ENCODE results near the gene ABTB1.
"Not testable (repeated sequence)": the region's sequence is repeated elsewhere in the genome, so short reads cannot be mapped to it uniquely, and the experiment has no call there.

The ABTB1 gene

DNA sequence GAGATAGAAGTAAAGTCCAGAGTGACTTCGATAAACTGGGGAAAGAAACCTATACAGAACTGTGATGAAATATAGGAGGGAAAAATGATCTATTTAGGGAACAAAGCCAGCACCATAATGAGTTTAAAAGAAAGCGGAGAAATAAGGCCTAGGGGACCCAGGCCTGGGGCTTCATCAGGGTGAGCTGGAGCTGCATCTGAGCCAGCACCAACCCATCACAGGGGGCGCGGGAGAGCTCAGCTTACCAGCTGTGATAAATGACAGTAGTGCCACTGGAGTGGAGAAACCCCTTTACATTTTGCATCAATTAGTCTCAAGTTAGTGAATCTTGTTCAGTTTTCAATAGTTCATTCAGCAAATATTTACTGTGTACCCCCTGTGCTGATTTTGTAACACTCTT is 22.5 kb upstream of the ABTB1 start:
- DNase-seq (ENCODE audit: low spot score) = no peak

DNA sequence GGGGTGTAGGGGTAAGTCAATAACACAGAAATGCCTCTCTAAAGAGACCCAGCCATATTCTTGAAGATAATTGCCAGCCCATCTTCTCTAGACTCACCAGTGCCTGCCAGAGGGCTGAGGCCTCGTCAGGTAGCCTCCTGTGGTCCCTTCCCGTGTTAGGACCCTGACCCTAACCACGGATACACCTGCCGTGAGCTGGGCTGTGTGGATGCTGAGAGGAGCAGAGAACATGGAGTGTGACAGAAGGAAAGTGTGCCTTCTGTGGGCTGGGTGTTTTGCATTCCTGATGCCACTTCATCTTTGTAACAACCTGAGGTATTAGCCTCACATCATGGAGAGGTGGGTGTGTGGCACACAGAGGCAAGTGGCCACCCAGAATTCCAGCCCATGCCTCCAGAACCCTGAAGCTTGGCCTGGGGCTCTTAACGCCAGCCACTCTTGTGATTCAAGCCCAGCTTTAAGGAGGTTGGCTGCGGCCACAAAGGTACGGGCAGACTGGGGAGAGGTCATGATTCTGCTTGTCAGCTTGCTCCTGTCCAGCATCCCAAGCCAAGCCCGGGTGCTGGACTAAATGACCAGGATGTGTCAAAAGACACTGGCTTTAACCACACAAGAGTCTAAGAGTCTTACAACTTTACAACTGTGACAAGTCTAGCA is 21.1 kb upstream of the ABTB1 start:
- no peak for DNase-seq (ENCODE audit: low spot score)

DNA sequence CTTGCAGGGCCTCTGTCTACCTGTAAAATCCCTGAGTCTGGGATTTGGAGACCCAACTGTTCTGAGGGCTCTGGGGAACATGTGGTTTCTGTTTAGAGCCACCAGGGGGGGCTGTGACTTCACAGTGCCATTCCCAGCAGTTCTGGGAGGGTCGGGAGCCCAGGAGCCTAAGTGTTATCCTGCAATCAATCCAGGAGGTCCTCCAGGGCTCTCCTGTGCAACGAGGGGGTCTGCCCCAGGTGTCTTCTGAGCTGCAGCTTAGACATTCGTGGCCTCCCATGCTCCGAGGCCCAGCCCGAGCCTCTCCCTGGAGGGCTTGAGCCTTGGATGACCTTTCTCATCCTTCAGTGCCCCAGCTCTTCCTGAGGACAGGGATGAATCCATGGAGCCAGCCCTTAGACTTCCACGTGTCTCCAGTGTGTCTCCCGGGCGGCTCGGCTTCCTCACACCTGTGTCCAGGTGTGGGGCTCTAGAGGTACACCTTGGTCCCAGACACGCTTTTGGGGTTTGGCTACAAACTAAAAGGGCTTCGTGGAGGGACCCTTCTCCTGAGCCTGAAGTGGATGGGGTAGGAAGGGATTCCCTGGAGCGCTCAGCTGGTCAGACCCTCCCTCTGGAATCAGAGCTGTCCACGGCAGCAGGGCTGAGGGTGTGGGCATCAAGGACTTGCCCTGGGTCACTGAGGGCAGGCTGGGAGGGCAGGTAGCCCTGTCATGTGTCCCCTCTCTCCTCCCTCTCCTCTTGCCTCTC is 20.3 kb upstream of the ABTB1 start:
- no peak for DNase-seq (ENCODE audit: low spot score)

DNA sequence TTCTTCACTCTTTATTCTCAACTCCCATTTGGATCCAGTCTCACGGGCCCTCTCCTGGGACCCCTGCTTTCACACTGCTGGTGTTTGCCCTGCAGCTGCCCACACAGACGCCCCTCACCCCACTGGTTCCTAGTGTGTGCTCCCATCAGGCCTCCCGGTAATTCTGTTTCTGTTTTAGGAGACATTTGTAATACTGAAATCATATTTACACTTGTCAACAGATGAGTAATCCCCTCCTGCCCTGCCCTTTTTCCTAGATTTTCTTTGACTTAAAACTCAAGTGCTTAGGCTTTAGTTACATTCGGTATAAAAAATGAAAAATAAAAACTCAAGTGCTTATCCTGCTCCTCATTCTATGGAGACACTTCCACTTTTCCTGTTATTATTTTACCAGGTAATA is 18.4 kb upstream of the ABTB1 start:
- no peak for DNase-seq (ENCODE audit: low spot score)

DNA sequence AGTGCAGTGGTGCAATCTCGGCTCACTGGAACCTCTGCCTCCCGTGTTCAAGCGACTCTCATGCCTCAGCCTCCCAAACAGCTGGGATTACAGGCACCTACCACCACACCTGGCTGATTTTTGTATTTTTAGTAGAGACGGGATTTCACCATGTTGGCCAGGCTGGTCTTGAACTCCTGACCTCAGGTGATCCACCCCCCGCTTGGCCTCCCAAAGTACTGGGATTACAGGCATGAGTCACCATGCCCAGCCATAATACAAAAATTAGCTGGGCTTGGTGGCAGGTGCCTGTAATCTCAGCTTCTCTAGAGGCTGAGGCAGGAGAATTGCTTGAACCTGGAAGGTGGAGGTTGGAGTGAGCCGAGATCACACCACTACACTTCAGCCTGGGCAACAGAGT is 17.8 kb upstream of the ABTB1 start:
- not testable (repeated sequence) for DNase-seq (ENCODE audit: low spot score)

DNA sequence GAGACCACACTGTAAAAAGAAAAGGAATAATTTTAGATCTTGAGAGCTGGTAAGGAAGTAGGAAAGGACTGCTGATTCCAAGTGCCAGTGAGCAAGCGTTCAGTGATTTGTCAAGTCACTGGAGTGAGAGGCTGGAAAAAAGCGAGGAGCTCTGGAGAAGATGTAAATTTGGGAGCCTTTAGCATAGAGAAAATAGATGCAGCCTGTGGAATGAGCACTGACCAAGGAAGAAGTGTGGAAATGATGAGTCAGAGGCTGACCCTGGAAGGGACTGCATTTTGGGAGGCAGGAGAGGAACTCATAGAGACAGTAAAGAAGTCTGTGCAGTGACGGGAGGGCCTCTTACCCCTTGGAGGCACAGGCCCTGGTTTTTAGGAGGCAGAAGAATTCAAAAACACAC is 17.1 kb upstream of the ABTB1 start:
- no peak for DNase-seq (ENCODE audit: low spot score)

- no peak for DNase-seq (ENCODE audit: low spot score)
Measured at GRCh38 chr3:127656906-127657305, 15.8 kb upstream of the ABTB1 start.

DNA sequence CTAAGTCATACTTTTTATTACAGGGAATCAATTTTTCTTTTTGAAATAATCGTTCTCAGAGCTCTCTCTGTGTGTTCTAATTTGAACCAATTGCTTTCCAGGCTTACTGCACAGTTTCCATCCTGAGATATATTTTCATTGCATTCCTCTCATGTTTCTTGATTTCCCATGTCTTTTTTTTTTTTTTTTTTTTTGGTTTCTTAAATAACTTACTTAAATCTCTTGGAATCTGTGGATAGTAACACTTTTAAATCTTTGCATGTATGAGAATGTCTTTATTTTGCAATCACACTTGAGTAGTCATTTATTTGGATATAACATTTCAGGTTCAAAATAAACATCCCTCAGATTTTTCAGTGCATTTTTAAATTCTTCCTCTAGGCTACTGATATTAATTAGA is 14.5 kb upstream of the ABTB1 start:
- no peak for DNase-seq (ENCODE audit: low spot score)

GRCh38 chr3:127660621-127661251 is 12.0 kb upstream of the ABTB1 start:
- no peak for DNase-seq (ENCODE audit: low spot score)

DNA sequence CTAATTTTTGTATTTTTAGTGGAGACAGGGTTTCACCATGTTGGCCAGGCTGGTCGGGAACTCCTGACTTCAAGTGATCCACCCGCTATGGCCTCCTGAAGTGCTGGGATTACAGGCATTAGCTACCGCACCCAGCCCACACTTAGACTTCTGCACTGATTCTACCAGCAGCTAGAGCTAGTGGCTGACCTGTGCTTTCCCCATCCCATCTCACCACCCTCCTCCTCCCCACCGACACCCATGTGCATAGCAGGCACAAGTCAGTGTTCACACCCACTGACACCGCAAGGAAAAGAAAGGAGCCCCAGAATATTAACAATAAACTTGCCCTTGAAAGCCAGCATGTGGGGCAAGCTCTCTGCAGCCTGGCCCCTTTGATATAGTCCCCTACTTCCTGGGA is 11.2 kb upstream of the ABTB1 start:
- DNase-seq (ENCODE audit: low spot score) = no peak

- no peak for DNase-seq (ENCODE audit: low spot score)
Measured at GRCh38 chr3:127662001-127662469, 10.7 kb upstream of the ABTB1 start.

GRCh38 chr3:127663151-127663550 is 9.6 kb upstream of the ABTB1 start:
- DNase-seq (ENCODE audit: low spot score) = no peak

GRCh38 chr3:127665165-127665564 is 7.6 kb upstream of the ABTB1 start:
- DNase-seq (ENCODE audit: low spot score) = no peak

GRCh38 chr3:127665586-127665985 is 7.2 kb upstream of the ABTB1 start:
- no peak for DNase-seq (ENCODE audit: low spot score)

GRCh38 chr3:127666676-127667075 is 6.1 kb upstream of the ABTB1 start:
- no peak for DNase-seq (ENCODE audit: low spot score)

- peak; percentile 35 for DNase-seq (ENCODE audit: low spot score)
Measured at GRCh38 chr3:127667119-127667681, 5.6 kb upstream of the ABTB1 start.

GRCh38 chr3:127668906-127669305 is 3.8 kb upstream of the ABTB1 start:
- DNase-seq (ENCODE audit: low spot score) = no peak

- no peak for DNase-seq (ENCODE audit: low spot score)
Measured at GRCh38 chr3:127669541-127670228, 3.1 kb upstream of the ABTB1 start.

- DNase-seq (ENCODE audit: low spot score) = no peak
Measured at GRCh38 chr3:127670229-127670559, 2.6 kb upstream of the ABTB1 start.

DNA sequence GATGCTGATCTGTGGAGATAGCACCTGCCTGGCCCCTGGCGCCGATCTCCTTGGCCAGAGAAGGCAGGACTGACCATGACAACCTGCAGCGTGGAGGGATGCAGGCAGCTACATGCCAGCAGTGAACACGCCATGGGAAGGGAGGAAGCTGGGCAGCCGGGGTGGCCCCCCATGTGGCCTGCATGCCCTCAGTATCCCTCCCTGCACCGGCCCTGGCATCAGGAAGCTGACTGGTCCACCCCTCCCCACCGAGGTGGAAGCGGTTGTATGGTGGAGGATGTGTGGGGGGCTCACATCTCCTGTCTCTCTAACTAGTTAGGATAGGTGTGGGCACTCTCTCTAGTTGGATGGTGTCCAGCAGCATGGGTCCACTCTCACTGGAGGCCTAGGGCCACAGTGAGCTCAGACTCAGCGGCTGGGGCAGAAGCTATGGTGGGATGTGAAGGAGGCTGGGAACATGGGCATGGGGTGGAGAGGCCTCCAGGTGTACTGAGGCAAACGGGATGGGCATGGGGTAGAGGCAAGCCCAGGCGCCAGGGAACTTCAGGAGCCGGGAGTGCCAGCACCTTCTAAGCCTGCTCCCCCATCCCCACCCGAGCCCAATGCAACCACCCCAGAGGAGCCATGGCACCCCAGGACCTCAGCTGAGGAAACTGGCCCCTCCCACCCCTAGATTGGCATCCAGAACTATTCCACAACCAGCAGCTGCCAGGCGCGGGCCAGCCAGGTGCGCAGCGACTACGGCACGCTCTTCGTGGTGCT is 1.8 kb upstream of the ABTB1 start:
- DNase-seq (ENCODE audit: low spot score) = no peak

DNA sequence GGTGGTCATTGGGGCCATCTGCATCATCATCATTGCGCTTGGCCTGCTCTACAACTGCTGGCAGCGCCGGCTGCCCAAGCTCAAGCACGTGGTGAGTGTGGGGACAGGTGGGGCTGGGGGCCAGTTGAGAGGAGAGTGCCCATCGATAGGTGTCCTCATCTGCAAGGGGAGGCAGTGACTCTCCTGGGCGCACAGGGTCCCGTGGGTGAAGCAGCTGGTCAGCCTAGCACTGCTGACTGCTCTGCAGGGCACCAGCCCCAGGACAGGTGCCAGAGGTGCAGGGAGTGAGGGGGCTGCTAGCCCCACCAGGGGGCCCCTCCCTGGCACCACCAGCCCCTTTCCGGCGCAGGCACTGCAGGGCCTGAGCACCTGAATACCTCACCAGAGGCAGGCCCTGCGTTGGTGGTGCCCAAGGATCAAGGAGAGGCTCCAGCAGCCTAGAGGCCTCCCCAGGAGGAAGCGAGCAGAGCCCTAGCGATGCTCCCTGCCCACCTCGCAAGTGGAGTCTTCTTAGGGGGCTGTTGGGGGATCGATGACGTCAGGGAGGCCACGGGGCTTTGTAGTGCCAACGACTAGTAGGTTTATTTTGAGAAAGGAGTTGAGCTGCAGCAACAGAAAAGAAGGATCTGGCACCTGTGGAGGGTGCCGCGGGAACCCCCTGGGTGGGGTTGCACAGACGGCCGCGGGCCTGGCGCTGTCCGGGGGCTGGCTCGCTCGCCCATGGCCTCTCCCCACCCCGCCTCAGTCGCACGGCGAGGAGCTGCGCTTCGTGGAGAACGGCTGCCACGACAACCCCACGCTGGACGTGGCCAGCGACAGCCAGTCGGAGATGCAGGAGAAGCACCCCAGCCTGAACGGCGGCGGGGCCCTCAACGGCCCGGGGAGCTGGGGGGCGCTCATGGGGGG is 976 bp upstream of the ABTB1 start:
- no peak for DNase-seq (ENCODE audit: low spot score)
